NCI-H2029 treated with DMSO at 0.1 percent for 48 hours (cell line): Measurements from ENCODE around the gene INTS4.
"Not testable (repeated sequence)": the region's sequence is repeated elsewhere in the genome, so short reads cannot be mapped to it uniquely, and the experiment has no call there.

ENCODE experiments used
- DNase-seq: peaks from one replicate; lab custom pipeline; 2025; lab: John Stamatoyannopoulos, UW

The INTS4 gene

GRCh38 chr11:78023426-78023825, 29.0 kb upstream of the INTS4 start:
- DNase-seq: no peak

- DNase-seq: no peak
Observed at GRCh38 chr11:78022397-78023396, 28.2 kb upstream of the INTS4 start, which contains the start of gene KCTD14. Gene KCTD14 (minus strand): TSS chr11:78023276. CDS start chr11:78023249, 27 bp downstream.

DNA sequence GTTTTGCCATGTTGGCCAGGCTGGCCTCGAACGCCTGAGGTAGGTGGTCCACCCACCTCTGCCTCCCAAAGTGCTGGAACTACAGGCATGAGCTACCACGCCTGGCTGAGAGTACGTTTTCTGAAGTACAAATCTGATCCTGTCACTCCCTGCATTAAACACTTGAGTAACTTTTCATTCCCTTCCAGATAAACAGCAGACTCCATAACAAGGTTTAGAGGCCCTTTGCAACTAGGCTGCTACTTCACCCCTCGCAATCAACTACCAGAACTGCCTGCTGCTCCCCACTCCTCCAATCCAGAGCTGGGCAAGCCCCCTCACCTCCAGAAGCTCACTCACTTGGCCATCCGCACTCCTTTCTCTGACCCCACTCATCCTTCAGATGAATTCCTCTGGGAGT, 27.1 kb upstream of the INTS4 start:
- DNase-seq: no peak

GRCh38 chr11:78020246-78020645, 25.8 kb upstream of the INTS4 start:
- no peak for DNase-seq

DNA sequence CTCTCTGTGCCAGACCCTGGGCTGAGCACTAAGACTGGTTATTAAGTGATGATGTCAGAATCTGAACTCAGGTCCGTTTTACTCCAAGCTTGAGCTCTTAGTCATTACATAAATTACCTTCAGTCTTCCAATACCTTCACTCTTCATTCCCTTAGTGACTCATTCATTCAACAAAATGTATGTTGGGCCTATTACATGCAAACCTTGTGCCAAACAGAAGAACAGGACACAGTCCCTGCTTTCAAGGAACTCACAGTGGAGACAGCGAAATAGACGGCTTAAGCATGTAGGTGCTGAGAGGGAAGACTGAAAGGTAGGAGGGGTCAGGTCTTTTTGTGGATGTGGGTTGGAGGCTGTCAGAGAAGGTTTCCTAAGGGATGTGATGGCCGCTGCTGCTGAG, 25.3 kb upstream of the INTS4 start:
- DNase-seq: no peak

- DNase-seq: no peak
Observed at GRCh38 chr11:78015878-78016277, 21.4 kb upstream of the INTS4 start.

DNA sequence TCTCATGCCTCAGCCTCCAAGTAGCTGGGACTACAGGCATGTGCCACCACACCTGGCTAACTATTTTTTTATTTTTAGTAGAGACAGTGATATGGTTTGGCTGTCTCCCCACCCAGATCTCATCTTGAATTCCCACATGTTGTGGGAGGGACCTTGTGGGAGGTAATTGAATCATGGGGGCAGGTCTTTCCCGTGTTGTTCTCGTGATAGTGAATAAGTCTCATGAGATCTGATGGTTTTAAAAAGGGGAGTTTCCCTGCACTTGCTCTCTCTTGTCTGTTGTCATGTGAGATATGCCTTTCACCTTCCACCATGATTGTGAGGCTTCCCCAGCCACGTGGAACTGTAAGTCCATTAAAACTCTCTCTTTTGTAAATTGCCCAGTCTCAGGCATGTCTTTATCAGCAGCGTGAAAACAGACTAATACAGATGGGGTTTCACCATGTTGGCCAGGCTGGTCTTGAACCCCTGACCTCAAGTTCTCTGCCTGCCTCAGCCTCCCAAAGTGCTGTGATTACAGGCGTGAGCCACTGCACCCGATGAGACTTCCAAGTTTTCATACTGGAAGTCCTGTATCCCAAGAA, 20.6 kb upstream of the INTS4 start:
- not testable (repeated sequence) for DNase-seq

- DNase-seq: no peak
Observed at GRCh38 chr11:78011301-78011700, 16.8 kb upstream of the INTS4 start.

GRCh38 chr11:78010755-78011154, 16.3 kb upstream of the INTS4 start:
- DNase-seq: no peak

DNA sequence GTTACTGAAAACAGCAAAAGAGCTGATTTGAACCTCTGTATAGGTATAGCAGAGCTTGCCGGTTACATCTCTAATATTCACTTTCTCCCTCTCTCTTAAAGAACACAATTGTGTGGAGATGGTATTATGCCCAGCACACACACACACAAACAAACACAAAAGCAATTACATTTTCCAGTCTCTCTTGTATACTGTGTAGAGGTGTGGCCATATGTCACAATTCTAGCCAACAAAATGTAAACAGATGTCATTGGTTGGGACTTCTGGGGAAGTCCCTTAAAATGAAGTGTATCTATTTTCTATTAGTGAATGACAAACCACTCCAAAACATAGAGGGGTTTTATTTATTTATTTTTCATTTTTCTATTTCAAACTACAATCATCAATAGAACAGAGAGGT, 15.8 kb upstream of the INTS4 start:
- DNase-seq: no peak

- DNase-seq: no peak
Observed at GRCh38 chr11:78009062-78009461, 14.6 kb upstream of the INTS4 start.

- peak; percentile 88 for DNase-seq
Observed at GRCh38 chr11:78000193-78000592, 5.7 kb upstream of the INTS4 start.

DNA sequence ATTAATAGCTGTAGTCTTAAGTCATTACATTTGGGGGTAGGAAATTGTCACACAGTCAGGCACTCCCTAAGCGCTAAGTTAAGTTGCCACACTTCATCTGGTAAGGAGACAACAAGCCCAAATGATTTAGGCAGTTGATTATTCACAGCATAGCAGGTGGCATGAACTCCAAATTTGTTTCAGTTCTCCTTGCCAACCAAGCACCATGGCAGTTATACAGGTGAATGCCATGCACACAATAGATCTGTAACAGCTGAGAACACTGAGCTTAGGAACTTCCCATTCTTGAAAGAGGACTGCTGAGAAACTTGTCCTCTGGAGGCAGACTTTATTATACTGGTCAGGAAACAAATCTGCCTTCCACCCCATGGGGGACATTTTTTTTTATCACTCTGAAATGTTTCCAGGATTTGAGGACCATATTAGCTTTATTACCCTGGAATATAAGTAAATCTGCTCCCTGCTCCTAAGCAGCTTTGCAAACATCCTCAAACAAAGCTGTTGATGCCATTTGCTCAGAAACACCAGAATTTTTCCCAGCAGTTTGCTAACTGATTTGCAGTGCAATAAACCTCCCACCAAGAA, 5.1 kb upstream of the INTS4 start:
- DNase-seq: no peak

- DNase-seq: no peak
Observed at GRCh38 chr11:77993902-77994301, 566 bp downstream of the INTS4 start.

DNA sequence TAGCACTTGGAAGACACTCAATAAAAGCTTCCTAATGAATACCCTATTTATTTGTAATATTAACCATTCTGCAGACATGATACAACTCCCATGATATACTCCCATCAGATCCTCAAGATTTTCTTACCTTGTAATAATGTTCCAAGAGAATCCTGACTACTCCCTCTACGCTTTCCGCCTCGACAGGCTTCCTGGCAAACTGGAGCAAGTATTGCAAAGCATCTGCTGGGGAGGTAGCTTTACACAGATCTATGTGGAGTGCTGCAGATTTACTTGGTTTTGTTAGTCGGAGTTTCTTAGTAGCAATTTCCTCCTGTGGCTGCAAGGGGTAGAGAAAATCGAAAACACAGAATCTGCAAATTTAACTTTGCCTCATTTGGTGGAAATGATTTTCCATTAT, 3.5 kb downstream of the INTS4 start:
- no peak for DNase-seq

GRCh38 chr11:77986456-77986855, 8.0 kb downstream of the INTS4 start:
- not testable (repeated sequence) for DNase-seq

GRCh38 chr11:77981346-77981947, 13.0 kb downstream of the INTS4 start:
- DNase-seq: no peak

DNA sequence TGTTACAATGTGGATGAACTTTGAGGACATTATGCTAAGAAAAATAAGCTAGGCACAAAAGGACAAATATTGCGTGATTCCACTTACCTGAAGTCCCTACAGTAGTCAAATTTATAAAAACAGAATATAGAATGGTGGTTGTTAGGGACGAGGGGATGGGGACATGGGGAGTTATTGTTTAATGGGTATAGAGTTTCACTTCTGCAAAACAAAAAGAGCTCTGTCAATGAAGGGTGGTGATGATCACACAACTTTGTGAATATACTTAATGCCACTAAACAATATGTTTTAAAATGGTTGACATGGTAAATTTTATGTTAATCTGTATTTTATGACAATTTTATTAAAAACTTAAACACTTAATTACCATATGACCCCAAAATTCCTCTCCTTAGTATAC, 26.1 kb downstream of the INTS4 start:
- no peak for DNase-seq

GRCh38 chr11:77967753-77968152, 26.7 kb downstream of the INTS4 start:
- DNase-seq: peak; percentile 44

- peak; percentile 22 for DNase-seq
Observed at GRCh38 chr11:77967121-77967520, 27.3 kb downstream of the INTS4 start.

GRCh38 chr11:77966338-77966737, 28.1 kb downstream of the INTS4 start:
- peak; percentile 65 for DNase-seq

DNA sequence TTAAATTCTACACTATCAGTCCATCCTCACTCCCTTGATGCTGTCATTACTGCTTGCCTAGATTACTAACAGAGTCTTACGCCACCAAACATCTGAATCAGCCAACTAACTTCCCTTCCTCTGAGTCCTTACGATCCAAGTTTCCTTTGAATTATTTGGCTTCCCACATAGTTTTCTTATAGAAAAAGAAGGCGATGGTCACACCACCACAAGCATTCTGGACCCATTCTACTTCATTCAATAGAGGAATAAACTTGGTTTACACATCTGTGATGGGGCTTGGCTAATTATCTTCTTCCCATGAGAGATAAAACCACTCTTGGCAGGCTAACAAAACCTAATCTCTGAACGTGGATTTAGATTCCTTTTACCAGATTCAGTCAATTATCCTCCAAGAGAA, 35.0 kb downstream of the INTS4 start:
- no peak for DNase-seq
